GM18868 (cell line): ENCODE data around the gene MBD5.
"Not testable (repeated sequence)": the region's sequence is repeated elsewhere in the genome, so short reads cannot be mapped to it uniquely, and the experiment has no call there.

ENCODE experiments used
- ATAC-seq: cut with Tn5 transposase; IDR thresholded peaks from one replicate; pipeline ENCODE4 v1.9.1; 2021; ENCODE audit warnings: mild to moderate bottlenecking, moderate library complexity; ENCODE audit not compliant: unreplicated experiment

The MBD5 gene

GRCh38 chr2:148538375-148538774 is 517.5 kb downstream of the MBD5 start:
- no peak for ATAC-seq

GRCh38 chr2:148540022-148540421 is 519.1 kb downstream of the MBD5 start:
- peak; percentile 78 for ATAC-seq

GRCh38 chr2:148541792-148542191 is 520.9 kb downstream of the MBD5 start:
- ATAC-seq, result no peak

DNA sequence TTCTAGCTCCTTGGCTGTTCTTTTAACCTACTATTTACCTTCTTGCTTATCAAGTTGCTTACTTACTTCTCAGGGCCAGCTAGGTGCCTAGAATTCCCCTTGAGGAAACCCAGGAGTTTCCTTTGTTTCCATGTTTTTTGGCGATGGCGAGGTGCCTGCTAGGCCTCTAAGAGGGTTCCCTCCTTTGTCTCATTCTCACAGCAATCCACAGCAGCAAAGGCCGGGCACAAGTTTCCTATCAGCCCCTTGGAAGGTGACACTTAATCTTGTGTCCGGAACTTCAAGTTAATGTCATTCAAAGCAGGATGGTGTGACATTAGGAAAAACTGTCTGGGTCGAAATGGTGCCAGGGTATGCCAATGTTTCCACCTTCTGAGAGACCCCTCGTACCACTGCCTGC is 521.7 kb downstream of the MBD5 start:
- no peak for ATAC-seq

- ATAC-seq, result not testable (repeated sequence)
Measured at GRCh38 chr2:148543088-148543540, 522.2 kb downstream of the MBD5 start.

DNA sequence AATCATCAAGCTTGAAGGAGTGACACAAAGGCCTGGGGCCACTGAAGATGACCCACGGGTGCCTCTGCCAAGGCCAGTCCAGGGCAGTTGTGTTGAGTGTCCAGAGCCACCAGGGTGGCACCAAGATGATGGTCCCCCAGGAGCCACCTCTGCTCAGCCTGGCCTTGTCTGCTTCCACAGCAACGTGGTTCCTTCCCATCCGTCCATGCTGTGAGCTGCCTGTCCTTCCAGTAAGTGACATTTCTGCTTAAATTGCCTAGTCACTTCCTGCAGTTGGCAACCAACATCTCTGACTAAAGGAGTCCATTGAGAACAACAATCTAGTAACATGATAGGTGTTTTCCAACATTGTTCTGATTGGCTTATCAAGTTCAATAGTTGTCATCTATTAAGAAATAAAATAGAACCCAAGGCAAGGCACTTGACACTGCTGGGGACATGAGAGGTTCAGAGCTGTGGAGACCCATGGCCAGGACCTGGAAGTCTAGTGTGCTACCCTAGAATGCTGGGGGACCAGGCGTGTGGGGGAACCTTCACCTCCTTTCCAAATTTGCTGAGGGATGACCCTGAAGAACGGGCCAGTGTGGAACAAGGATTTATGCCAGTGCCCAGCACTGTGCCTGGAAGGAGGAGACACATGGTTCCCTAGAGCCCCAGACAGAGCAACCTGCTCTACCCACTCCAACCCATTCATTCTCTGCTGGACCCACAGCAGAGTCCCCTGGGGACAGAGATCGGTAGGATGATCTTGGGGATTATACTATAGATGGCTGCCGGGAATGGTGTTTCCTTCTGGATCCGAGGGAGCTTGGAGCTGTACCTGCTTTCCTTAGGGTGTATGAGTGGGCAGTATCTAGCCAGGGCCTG is 524.7 kb downstream of the MBD5 start:
- no peak for ATAC-seq

DNA sequence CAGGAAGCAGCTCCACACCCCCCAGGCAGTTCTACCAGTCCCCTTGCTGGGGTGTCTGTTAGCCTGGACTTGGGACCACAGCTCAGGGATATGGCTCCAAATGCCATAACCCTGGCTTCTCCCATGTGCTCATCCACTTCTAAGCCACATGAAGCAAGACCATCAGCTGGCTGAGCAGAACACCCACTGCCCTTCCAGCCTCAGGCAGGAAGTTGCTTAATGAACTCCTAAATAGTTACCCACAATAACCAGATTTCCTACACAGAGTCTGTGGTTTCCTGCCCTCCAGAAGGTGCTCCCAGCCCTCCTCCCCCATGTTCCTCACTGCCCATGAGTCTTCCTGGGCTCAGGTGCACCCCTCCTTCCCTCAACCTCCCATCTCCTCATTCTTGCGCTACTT is 525.4 kb downstream of the MBD5 start:
- ATAC-seq, result no peak

- ATAC-seq, result no peak
Measured at GRCh38 chr2:148548716-148549400, 528.0 kb downstream of the MBD5 start.

DNA sequence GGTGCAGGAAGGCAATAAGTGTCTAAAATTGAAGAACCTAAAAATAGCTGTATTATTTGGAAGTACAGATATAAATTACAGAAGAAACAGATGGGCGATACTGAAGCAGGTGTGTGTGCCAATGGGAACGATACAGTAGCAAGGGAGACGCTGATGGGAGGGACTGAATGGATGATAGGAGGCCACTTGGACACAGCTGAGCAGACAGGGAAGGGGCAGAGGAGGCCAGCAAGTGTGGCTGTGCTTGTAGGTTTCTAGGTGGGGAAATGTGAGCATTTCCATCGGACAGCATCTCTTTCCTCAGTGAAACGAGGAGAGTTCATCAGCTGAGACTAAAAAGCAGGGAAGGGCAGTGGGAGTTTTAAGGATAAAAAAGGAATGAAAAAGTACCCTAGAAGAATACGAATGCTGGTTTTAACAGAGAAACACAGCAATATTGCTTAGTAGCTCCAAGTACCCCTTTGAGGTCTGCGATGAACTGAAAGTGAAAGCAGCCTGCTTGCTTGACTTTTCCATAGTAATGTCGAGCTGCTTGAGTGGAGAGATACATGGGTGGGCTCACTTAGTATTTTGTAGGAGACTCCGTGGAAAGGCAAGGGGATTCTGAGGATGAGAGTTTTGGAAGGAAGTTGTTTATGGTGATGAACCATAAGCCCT is 531.9 kb downstream of the MBD5 start:
- peak; percentile 63 for ATAC-seq

- ATAC-seq, result peak; percentile 14
Measured at GRCh38 chr2:148553332-148553887, 532.5 kb downstream of the MBD5 start.

DNA sequence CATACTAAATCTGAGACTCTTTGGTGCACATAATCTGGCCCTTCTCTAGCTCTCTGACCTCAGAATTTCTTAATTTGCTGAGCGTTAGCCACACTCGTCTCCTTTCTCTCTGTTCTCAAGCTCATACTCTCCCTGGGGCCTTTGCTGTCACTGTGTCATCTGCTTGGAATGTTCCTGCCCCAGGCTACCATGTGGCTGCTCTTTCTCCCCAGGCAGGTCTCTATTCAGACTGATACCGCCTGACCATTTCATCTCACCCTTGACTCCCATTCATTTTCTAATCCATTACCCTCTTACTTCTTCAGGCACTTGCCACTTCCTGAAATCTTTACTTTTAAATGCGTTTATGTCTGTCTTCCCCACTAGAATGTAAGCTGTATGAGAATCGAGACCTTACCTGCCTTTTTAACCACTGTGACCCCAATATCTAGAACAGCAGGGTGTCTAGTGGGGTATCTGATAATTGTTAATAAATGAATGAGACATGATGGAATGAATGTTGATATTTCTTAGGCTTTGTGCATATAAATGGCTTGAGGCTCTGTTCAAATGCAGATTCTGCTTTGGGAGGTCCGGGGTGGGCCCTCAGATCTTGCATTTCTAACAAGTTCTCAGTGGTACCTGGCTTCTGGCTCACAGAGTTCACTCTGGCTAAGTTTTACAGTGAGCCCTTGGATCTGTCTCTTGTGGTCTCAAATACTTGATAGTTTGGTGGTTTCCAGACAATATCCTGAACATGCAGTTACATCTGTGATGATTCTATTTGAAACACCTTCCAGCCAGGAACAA is 533.8 kb downstream of the MBD5 start:
- ATAC-seq, result no peak

DNA sequence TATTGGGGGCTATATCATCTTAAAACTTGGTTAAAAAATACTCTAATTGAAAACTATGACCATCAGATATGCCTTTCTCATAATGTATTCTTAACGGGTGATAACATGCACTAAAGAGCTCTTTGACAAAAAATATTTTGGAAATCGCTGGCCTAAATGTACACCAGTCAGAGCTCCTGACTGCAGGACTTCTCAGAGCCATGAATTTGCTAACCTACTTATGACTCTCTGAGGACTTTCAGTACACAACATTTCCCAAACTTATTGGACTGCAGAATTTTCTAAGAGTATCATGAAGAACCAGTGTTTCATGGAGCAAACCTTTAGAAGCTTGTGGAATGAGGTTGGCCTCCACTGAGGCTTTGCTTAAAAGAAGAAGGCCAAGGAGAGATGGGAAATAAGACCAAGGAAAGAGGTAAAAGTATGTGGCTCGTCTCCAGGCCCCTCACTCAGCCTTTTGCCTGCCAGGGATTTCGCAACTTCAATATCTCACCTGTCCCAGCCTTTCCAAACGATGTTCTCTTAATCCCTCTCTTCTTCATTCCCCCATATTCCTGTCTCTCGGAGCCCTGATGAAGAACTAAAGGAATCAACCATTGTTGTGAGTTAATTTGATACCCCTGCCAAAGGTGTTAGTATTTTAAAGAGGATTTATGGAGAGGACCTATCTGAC is 534.9 kb downstream of the MBD5 start:
- no peak for ATAC-seq

DNA sequence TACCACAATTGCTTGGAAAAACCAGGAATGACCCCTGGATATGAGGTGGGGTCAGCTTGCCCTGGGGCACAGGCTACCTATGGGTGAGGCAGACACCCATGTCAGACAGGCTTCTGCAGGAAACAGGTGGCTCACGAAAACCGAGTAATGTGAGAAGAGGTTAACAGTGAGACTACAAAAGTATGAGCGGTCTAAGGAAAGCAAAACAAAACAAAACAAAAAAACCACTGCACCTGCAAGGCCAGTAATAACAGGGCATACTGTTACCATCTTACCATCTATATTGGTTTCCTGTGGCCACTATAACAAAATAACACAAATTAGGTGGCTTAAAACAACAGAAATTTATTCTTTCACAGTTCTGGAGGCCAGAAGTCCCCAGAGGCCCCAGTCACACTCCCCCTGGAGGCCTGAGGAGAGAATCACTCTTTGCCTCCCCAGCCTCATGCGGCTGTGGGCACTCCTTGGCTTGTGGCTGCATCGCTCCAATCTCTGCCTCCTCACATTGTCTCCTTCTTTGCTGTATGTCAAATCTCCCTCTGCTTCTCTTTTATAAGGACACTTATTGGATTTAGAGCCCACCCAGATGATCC is 537.0 kb downstream of the MBD5 start:
- no peak for ATAC-seq

DNA sequence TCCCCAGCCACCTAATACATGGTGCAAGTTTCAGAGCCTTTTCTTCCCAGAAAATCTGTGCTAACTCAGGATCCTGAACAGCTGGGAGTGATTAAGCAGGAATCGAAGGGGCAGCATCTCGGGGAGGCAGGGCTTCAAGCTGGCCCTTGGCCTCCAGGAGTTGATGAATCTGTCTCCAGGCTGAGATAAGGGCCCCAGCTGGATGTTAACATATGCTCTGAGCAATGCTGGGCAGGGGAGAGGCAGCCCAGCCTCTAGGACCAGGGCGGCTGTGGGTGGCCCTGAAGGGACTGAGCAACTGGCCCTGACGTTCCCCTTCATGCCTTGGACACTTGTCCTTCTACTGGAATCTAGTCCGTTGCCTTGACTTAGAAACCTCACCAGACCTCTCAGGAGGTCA is 539.6 kb downstream of the MBD5 start:
- no peak for ATAC-seq

DNA sequence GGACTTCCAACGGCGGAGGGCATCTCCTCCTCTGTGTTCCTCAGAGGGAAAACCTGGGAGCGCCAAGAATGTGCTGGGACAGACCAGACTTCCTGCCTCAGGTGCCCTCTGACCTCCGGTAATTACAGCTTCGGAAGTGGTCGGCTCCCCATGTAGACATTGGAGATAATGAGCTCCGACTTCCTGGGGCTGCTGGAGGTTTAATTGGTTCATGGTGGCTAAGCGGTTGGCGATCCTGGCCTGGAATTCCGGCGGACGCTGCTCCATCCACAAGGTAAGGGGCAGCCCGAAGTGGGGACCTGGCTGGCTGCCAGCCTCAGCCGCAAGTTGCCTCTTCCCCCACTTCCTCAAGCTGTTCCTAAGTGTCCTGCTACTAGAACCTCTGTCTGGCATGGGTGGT is 540.5 kb downstream of the MBD5 start:
- no peak for ATAC-seq

- ATAC-seq, result no peak
Measured at GRCh38 chr2:148565272-148565894, 544.5 kb downstream of the MBD5 start.
